ENCODE results near the gene PALM3. TPM values are rescaled to one million over a fixed set of nuclear protein-coding genes. Genes with fewer than 3 reads are reported as not detected.

The PALM3 gene
- total and polyA plus RNA-seq, 2 donors (not counting 3 experiments of a cell fraction or from before 2014, with no cell fraction given): 0.08 to 0.31 TPM

DNA sequence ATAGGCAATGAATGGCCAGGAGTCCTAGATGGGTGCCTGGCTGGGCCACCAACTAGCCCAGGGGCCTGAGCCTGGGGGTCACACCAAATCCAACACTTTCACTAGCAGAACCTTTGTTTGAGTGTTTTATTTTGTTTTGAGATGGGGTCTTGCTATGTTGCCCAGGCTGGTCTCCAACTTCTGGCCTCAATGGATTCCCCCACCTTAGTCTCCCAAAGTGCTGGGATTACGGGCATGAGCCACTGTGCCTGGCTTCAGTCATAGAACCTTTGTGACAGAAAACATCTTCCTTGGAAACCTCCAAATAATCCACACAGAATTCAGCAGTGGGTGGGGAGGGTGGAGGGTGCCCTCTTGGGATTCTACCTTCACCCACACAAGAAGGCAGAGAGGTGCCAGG is 49.6 kb upstream of the PALM3 start:
- H3K4me2 ChIP-seq (ENCODE audit: insufficient read depth, low read length): no peak overlapping the region
- H2AFZ ChIP-seq (ENCODE audit: low read depth, low read length): no peak overlapping the region
- H3K27ac ChIP-seq (ENCODE audit: insufficient read depth, low read depth, low read length): no peak overlapping the region
- no peaks in the 10 kb centered on the region for H3K27me3 ChIP-seq (ENCODE audit: control insufficient read depth in 2 of 2, insufficient read depth in 2 of 2, low read length in 2 of 2)
- H3K9me1 ChIP-seq (replicated peaks; ENCODE audit: control insufficient read depth, extremely low read depth, insufficient read depth, low read length): no peaks in the 10 kb centered on the region
- TF ChIP-seq GATA2 (IDR thresholded peaks at IDR 0.05; ENCODE audit: insufficient read depth, insufficient read length, low read depth, low read length): no peak
- no peak for TF ChIP-seq POLR2AphosphoS5 (IDR thresholded peaks at IDR 0.05; ENCODE audit: insufficient read depth, low read depth, low read length)
- TF ChIP-seq EZH2 (IDR thresholded peaks at IDR 0.05; ENCODE audit: borderline replicate concordance, low read depth, low read length, severe bottlenecking): no peak
- no peak for TF ChIP-seq MYC (IDR thresholded peaks at IDR 0.05; ENCODE audit: low read depth, low read length)
- TF ChIP-seq, protein P1, sequence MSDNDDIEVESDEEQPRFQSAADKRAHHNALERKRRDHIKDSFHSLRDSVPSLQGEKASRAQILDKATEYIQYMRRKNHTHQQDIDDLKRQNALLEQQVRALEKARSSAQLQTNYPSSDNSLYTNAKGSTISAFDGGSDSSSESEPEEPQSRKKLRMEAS (IDR thresholded peaks at IDR 0.05; ENCODE audit: insufficient read depth, insufficient read length): no peak
- H3K4me3 ChIP-seq (replicated peaks in 1 of 3; ENCODE audit: insufficient read depth in 1 of 3, low read depth in 1 of 3, low read length in 3 of 3): no peak overlapping the region
- dilution Hi-C loops (cut with MboI; ENCODE audit: extremely low pct_ligation_motif_present, low sequenced_read_pairs): no loop called here
- peaks cover 17% of the 10 kb centered on the region for H3K4me1 ChIP-seq (ENCODE audit: control insufficient read depth, extremely low read depth, insufficient read depth, low read length)
- H3K79me2 ChIP-seq (ENCODE audit: control insufficient read depth, insufficient read depth, low read length): peaks cover 22% of the 10 kb centered on the region
- H3K36me3 ChIP-seq (ENCODE audit: control insufficient read depth in 2 of 2, extremely low read depth in 1 of 2, insufficient read depth in 2 of 2, low read length in 2 of 2): peaks cover 0 to 1% of the 10 kb centered on the region in 2 experiments
- H4K20me1 ChIP-seq (replicated peaks; ENCODE audit: control insufficient read depth, extremely low read depth, insufficient read depth, low read length): no peaks in the 10 kb centered on the region
- ChIA-PET CTCF (interaction anchor here (0.7 kb wide), 1 partner anchor 92 kb away, joined by 3 read pairs; no protein-coding TSS in a partner anchor), POLR2A (no interaction called here)
- no peaks in the 10 kb centered on the region for H3K9me3 ChIP-seq (replicated peaks; ENCODE audit: control insufficient read depth, insufficient read depth, low read length)
- BruUV-seq (replicated peaks): no TSS peak
- intact Hi-C loops (cut with micrococcal nuclease): no loop called here
- FAIRE-seq (no peak), DNase-seq (ENCODE audit: low read depth, low spot score) (no peak)
- no peak overlapping the region for H3K9ac ChIP-seq (replicated peaks; ENCODE audit: extremely low read depth, insufficient read depth, low read length)

DNA sequence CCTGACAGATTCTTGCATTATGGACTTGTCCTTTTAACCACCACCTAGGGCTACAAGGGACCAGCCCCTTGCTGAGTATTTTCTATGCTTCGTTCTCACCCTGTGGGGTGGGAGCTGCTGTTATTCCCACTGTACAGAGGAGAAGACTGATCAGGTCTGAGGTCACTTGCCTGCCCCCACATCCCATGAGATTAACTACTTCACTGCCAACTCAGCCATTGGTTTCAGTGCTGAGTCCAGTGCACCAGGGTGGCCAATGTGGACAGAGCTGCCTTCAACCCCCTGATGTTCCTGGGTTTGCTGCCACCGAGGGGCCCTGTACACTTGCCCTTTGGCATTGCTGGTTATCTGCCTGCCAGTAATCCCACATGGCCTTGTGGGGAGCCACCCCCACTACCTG is 48.8 kb upstream of the PALM3 start:
- H4K20me1 ChIP-seq (replicated peaks; ENCODE audit: control insufficient read depth, extremely low read depth, insufficient read depth, low read length): no peaks in the 10 kb centered on the region
- FAIRE-seq: no peak
- no peak for TF ChIP-seq MYC (IDR thresholded peaks at IDR 0.05; ENCODE audit: low read depth, low read length)
- TF ChIP-seq, protein P2, sequence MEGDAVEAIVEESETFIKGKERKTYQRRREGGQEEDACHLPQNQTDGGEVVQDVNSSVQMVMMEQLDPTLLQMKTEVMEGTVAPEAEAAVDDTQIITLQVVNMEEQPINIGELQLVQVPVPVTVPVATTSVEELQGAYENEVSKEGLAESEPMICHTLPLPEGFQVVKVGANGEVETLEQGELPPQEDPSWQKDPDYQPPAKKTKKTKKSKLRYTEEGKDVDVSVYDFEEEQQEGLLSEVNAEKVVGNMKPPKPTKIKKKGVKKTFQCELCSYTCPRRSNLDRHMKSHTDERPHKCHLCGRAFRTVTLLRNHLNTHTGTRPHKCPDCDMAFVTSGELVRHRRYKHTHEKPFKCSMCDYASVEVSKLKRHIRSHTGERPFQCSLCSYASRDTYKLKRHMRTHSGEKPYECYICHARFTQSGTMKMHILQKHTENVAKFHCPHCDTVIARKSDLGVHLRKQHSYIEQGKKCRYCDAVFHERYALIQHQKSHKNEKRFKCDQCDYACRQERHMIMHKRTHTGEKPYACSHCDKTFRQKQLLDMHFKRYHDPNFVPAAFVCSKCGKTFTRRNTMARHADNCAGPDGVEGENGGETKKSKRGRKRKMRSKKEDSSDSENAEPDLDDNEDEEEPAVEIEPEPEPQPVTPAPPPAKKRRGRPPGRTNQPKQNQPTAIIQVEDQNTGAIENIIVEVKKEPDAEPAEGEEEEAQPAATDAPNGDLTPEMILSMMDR (IDR thresholded peaks at IDR 0.05; ENCODE audit: extremely low read depth in 1 of 2, insufficient read depth in 1 of 2, low read depth in 1 of 2, low read length in 2 of 2): no peak
- no peak for TF ChIP-seq JUN (IDR thresholded peaks at IDR 0.05; ENCODE audit: borderline replicate concordance, insufficient read depth, insufficient read length, low read depth)
- no peak for TF ChIP-seq POLR2AphosphoS5 (IDR thresholded peaks at IDR 0.05; ENCODE audit: insufficient read depth, low read depth, low read length)
- TF ChIP-seq FOS (IDR thresholded peaks at IDR 0.05; ENCODE audit: borderline replicate concordance, insufficient read depth, low read length): no peak
- no peak for TF ChIP-seq EZH2 (IDR thresholded peaks at IDR 0.05; ENCODE audit: borderline replicate concordance, low read depth, low read length, severe bottlenecking)
- TF ChIP-seq, protein P1 (IDR thresholded peaks at IDR 0.05; ENCODE audit: insufficient read depth, insufficient read length): no peak
- no peak for TF ChIP-seq POLR2A (IDR thresholded peaks at IDR 0.05; ENCODE audit: low read depth, low read length)
- no peak for TF ChIP-seq GATA2 (IDR thresholded peaks at IDR 0.05; ENCODE audit: insufficient read depth, insufficient read length, low read depth, low read length)
- no TSS peak for BruUV-seq (replicated peaks)
- no peak overlapping the region for H2AFZ ChIP-seq (ENCODE audit: low read depth, low read length)
- POLR2A ChIA-PET: no interaction called here
- dilution Hi-C loops (cut with MboI; ENCODE audit: extremely low pct_ligation_motif_present, low sequenced_read_pairs) (no loop called here), intact Hi-C loops (cut with micrococcal nuclease) (no loop called here)
- no peak overlapping the region for H3K9ac ChIP-seq (replicated peaks; ENCODE audit: extremely low read depth, insufficient read depth, low read length)
- CTCF ChIA-PET: no interaction called here
- H3K36me3 ChIP-seq (ENCODE audit: control insufficient read depth in 2 of 2, extremely low read depth in 1 of 2, insufficient read depth in 2 of 2, low read length in 2 of 2): peaks cover 0 to 2% of the 10 kb centered on the region in 2 experiments
- no peak overlapping the region for H3K4me3 ChIP-seq (replicated peaks in 1 of 3; ENCODE audit: insufficient read depth in 1 of 3, low read depth in 1 of 3, low read length in 3 of 3)
- peaks cover 14% of the 10 kb centered on the region for H3K4me1 ChIP-seq (ENCODE audit: control insufficient read depth, extremely low read depth, insufficient read depth, low read length)
- no peaks in the 10 kb centered on the region for H3K9me3 ChIP-seq (replicated peaks; ENCODE audit: control insufficient read depth, insufficient read depth, low read length)
- no peaks in the 10 kb centered on the region for H3K9me1 ChIP-seq (replicated peaks; ENCODE audit: control insufficient read depth, extremely low read depth, insufficient read depth, low read length)
- no peaks in the 10 kb centered on the region for H3K27me3 ChIP-seq (ENCODE audit: control insufficient read depth in 2 of 2, insufficient read depth in 2 of 2, low read length in 2 of 2)
- no peak for DNase-seq (ENCODE audit: low read depth, low spot score)
- no peak overlapping the region for H3K4me2 ChIP-seq (ENCODE audit: insufficient read depth, low read length)
- no peak overlapping the region for H3K27ac ChIP-seq (ENCODE audit: insufficient read depth, low read depth, low read length)
- peaks cover 14% of the 10 kb centered on the region for H3K79me2 ChIP-seq (ENCODE audit: control insufficient read depth, insufficient read depth, low read length)

Data from endothelial cell of umbilical vein (primary cell).